Left cardiac atrium (tissue), 4 donors: ENCODE measurements around the gene DDX54. TPM values are rescaled to one million over a fixed set of nuclear protein-coding genes. Genes with fewer than 3 reads are reported as not detected.
A peak's percentile ranks its signal among the peaks of the same experiment; 100 is the strongest.

Source experiments
- ATAC-seq, 2 donors: fragments of 200-7000 bp; cut with Tn5 transposase; one replicate each; pipeline ENCODE4 v1.9.1; 2020; ENCODE audit warnings: mild to moderate bottlenecking in 2 of 2, moderate library complexity in 2 of 2
- DNase-seq: peaks from one replicate; pipeline ENCODE4 v3.0.0-alpha.2; 2020
- intact Hi-C, 2 donors: fragments of 100-400 bp; cut with DNase I; formaldehyde crosslinking; loops; one replicate each; pipeline versions ENCODE4 v1.14.1 to v1.15.1; 2022 to 2023
- total RNA-seq, 2 donors: library from RNA; stranded (reverse); fragmentation: NEBNext Ultra II Directional; extraction: Animal tissue kit (Norgen Biotek cat#: 25700); gene quantifications; one replicate each; pipeline ENCODE4 v1.2.1, GENCODE V29; 2021
- donor health status: DM: no; HTN: yes; CAD: no.
- donor health status: DM: no; HTN: yes; CAD: no; lungs with severe emphysema.
- donor health status: DM: yes; HTN: yes; CAD: no.
- donor health status: Dilated cardiomyopathy.

Gene DDX54
- total RNA-seq, 2 donors from 2014 or later, result 32.4 to 39.4 TPM

DNA sequence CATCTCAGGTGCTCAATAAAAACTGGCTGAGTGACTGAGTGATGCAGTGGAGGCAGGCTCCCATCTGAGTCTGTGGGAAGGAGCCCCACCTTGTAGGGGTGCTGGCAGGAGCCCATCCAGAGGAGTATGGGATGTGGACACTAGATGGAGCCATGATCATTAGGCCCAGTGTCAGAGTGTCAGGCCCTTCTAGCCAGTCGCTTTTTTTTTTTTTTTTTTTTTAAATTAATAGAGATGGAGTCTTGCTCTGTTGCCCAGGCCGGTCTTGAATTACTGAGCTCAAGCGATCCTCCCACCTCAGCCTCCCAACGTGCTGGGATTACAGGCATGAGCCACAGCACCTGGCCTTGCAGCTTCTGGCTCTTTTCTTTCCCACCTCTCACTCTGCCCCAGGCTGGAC lies 11.7 kb upstream of the DDX54 start:
- DNase-seq (peak; percentile 74), ATAC-seq (peak; percentile 82 to 90)
- intact Hi-C loops, result loop anchor here in 1 of 2 donors (5.0 to 10.0 kb wide), 2 partner anchors 98 to 230 kb away; no protein-coding TSS in a partner anchor

DNA sequence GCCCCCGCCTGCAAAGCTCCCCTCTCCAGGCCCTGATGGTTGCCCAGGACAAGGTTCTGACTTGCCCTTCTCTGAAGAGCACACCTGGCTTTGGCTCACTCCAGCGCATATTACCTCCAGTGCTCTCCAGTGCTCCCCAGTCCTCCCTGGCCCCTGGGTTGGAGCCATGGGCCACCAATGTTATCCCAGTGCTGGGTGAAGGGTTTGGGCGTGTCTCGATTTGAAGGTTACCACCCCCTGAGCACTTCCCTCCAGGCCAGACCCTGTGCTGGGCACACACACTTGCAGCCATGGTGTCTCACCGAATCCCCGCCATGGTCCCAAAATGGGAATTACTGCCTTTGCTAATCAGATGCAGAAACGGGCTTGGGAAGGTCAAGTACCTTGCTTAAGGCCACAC lies 11.3 kb upstream of the DDX54 start:
- intact Hi-C loops, result loop anchor here in 1 of 2 donors (5.0 to 10.0 kb wide), 2 partner anchors 98 to 231 kb away; no protein-coding TSS in a partner anchor
- no peak for DNase-seq

DNA sequence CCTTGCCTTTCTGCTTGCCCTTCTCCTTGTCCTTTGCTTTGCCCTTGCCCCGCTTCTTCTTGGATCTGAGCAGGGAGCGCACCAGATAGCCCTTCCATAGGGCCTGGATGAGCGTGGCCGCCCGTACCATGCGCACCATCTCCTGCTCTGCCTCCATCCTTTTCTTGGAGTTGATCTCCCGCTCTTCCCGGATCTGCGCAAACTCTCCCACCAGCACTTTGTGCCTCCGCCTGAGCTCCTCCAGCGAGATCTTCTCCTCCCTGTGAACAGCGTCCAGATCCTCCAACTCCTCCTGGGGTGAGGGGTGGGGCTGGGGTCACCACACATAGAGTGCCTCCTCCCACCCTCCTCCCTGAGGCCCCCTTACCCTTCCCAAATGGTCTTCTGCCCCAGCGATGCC lies 10.3 kb upstream of the DDX54 start:
- ATAC-seq, result no peak
- intact Hi-C loops, result loop anchor here in 1 of 2 donors (5.0 to 10.0 kb wide), 2 partner anchors 99 to 232 kb away; no protein-coding TSS in a partner anchor
- no peak for DNase-seq

More for the DNA sequence above, 11.3 kb upstream of the DDX54 start:
- ATAC-seq, result no peak

DNA sequence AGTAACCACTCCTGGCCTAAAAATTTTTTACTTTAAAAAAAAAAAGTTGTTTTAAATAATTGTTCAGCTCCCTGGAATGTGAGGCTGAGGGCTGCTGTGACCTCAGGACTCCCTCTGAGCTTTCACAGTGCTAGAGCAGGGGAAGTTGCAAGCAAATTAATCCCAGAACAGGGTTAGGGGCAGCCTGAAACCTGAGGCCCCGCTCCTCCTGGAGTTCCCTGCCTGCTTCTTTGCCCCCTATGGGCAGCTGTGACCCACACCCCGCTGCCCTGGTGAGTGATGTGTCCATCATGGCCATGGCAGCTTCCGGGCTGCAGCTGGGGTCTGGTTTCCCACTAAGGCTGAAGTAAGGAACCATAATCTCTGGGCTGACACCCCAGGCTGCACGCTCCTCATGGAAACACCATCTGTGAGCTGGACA lies 9.7 kb upstream of the DDX54 start:
- ATAC-seq (no peak), DNase-seq (no peak)
- intact Hi-C loops, result loop anchor here in 1 of 2 donors (5.0 to 10.0 kb wide), 2 partner anchors 100 to 232 kb away; no protein-coding TSS in a partner anchor

DNA sequence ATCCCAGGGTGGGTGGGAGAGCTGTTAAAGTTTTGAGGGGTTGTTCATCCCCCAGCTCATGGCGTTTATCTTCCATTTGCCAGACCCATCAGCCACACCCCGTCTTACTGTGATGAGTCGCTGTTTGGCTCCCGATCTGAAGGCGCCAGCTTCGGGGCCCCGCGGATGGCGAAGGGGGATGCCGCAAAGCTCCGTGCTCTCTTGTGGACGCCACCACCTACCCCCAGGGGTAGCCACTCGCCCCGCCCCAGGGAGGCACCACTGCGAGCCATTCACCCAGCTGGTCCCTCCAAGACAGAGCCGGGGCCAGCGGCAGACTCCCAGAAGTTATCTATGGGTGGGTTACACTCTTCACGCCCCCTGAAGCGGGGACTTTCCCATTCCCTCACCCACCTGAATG lies 5.9 kb upstream of the DDX54 start:
- intact Hi-C loops, result loop anchor here in 1 of 2 donors (10.0 kb wide), 1 partner anchor 104 kb away; no protein-coding TSS in a partner anchor
- DNase-seq, result no peak

DNA sequence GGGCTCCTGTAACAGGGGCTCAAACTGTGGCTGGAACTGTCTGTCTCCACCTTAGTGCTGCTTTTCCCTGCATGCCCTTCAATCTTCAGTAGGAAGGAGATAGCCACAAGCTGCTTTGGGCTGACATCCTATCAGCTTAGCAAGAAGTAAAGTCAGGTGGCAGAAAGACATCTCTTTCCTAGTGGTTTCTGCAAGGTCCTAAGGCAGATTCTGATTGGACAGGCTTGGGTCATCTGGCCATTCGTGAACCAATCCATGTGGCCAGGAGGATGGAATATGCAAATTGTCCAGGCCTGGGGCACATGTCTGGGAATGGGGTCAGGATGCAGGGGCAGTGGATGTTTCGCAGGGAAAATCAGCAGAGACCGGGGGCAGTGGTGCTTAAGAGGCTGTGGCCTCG lies 5.5 kb upstream of the DDX54 start:
- no peak for DNase-seq
- no peak for ATAC-seq
- intact Hi-C loops, result loop anchor here in 1 of 2 donors (10.0 kb wide), 1 partner anchor 104 kb away; no protein-coding TSS in a partner anchor

More for the DNA sequence above, 5.9 kb upstream of the DDX54 start:
- ATAC-seq, result no peak

DNA sequence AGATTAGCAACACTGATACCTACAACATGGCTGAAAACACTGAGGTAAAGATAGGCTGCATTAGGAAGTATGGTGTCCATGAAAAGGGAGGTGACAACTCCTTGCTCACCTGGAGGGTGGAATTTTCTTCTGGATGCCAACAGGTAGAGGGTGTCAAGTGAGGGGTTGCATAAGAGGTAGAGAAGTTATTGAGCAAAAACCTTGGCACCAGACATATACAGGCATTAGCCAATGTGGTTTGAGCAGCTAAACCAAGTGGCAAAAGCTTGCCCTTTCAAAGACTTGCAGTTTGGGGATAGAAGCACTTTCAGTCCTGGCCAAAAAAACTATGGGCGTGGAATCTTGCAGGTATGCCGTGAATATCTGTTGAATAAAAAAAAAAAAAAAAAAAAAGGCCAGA lies 4.1 kb upstream of the DDX54 start:
- intact Hi-C loops, result no loop called here
- no peak for ATAC-seq

DNA sequence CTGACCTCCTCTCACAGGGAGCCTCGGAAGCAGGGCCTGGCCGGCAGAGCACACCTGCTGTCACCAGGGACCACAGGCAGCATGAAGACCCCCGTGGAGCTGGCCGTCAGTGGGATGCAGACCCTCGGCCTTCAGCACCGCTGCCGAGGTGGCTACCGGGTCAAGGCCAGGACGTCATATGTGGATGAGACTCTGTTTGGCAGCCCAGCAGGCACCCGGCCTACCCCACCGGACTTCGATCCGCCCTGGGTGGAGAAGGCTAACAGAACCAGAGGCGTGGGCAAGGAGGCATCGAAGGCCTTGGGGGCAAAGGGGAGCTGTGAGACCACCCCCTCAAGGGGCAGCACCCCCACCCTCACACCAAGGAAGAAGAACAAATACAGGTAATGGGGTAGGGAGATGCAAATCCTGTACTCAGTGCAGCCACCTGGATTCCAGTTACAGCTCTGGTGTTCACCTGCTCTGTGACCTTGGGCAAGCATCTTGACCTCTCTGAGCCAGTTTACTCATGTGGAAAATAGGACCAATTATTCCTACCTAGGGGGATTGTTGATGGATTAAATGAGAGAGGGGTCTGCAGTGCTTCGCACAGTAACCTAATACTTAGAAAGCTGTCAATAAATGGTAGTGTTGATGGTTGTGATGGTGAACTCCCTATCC lies 1.5 kb upstream of the DDX54 start:
- no peak for ATAC-seq
- intact Hi-C loops, result no loop called here
- DNase-seq, result no peak

More for the DNA sequence above, 4.1 kb upstream of the DDX54 start:
- DNase-seq, result no peak

DNA sequence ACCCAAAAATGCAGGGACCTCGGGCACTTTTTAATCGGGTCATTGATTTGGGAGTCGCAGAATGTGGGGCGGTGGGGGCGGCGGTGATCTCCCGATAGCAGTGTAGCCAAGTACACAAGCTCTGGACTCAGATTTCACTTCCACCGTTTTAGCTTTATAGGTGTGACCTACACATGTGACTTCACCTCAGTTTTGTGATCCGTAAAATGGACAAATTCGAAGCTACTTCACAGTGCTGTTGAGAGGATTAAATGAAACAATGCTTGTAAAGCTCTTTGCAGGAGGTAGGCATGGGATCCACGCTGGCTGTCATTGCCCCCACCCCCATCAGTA lies 721 bp upstream of the DDX54 start:
- DNase-seq, result no peak
- intact Hi-C loops, result no loop called here

DNA sequence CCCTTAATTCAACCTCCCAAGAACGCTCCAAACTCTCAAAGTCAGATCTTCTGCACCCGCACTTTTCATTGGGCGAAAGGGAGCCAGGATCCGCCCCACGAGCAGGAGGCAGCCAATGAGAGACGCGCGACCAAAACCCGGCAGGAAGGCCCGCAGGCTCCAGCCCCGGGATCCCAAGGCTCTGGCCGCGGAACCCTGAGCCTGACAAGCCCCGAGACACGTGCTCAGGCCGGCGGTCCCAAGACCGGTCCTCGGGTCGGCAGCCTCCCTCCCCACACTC lies 438 bp downstream of the DDX54 start:
- DNase-seq (peak; percentile 92), ATAC-seq (peak; percentile 93 to 94)
- intact Hi-C loops, result no loop called here

More for the DNA sequence above, 721 bp upstream of the DDX54 start:
- ATAC-seq, result no peak

DNA sequence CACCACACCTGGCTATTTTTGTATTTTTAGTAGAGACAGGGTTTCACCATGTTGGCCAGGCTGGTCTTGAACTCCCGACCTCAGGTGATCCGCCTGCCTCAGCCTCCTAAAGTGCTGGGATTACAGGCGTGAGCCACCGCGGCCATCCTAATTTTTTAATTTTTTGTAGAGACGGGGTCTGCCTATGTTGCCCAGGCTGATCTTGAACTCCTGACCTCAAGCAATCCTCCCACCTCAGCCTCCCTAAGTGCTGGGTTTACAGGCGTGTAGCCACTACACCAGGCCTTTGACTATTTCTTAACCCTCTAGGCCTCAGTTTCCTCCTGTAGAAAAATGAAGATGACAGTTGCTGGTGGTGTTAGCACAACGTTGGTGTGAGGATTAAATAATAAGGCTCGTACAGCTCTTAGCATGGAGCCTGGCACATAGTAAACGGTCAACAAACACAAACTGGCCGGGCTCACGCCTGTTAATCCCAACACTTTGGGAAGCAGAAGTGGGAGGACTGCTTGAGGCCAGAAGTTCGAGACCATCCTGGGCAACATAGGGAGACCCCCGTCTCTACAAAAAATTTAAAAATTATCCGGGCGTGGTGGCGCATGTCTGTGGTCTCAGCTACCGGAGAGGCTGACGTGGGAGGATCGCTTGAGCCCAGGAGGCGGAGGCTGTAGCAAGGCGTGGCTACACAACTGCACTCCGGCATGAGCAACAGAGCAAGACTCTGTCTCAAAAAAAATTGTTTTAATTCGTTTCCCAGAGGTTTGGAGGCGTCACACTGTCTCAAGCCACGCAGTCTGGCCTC lies 979 bp downstream of the DDX54 start:
- ATAC-seq (peak; percentile 44 to 65), DNase-seq (peak; percentile 77)
- intact Hi-C loops, result no loop called here

DNA sequence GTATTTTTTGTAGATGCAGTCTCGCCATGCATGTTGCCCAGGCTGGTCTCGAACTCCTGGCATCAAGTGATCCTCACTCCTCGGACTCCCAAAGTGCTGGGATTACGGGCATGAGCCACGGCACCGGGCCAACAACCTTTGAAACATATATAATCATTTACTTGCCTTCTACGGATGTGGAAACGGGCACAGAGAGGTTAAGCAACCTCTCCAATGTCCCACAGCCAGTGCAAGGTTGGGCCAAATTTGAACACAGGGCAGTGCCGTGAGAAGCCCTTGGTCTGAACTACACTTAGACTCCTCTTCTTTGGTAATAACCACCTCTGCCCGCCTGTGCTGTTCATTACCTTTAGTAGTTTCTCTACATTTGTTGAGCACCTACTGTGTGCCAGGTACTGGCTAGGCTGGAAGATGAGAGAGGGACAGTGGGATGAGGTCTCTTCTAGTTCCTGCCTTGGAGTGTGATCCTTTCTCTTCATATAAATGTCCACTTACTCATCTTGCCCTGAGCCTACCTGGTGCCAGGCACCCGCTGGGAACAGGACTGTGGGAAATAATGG lies 2.2 kb downstream of the DDX54 start:
- DNase-seq (no peak), ATAC-seq (no peak)
- intact Hi-C loops, result no loop called here

DNA sequence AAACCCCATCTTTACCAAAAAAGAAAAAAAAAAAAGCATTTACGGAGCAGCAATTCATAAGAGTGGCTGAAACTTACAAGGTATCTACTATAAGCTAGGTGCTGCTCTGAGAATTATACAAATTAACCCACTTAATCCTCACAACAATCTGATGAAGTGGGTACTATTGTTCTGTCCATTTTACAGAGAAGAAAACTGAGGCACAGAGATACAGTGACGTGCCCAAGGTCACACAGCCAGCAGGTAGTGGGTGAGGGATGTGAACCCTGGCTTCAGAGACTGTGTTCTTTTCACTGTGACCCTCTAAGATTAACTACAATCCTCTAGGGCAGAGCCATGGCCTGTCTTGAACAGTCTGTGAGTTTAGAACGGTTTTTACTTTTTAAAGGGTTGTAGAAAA lies 3.3 kb downstream of the DDX54 start:
- ATAC-seq, result no peak
- no peak for DNase-seq
- intact Hi-C loops, result no loop called here

DNA sequence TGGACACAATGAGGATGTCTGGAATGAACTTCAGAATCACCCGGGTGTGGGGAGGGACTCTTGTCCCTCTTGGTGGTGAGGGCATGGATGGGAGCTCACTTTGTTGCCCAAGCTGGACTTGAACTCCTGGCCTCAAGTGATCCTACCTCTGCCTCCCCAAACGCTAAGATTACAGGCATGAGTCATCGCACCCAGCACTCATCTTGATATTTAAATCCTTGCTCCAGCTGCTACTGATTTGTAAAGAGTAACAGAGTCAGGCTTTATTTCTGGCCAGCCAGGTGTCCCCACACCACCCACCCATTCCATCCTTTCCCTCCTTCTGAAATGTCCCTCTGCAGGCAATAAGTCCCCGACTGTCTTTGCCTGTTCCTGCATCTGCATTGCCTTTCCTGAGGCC lies 4.9 kb downstream of the DDX54 start:
- intact Hi-C loops, result no loop called here
- DNase-seq, result no peak
- ATAC-seq, result no peak

DNA sequence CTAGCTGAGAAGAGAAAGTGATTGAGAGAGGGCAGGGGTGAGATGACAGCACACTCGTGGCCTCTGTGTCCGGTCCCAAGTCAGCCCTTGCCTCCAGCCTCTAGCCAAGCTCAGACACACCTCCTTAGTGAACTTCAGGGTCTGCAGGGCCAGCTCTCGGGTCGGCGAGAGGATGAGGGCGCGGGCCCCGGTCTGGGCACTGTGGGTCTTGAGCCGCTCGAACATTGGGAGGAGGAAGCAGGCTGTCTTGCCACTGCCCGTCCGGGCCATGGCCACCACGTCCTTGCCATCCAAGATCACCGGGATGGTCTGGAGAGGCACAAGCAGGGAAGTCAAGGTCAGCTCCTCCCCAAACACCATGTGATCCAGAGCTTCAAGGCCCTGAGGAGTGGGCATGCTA lies 6.3 kb downstream of the DDX54 start:
- no peak for ATAC-seq

DNA sequence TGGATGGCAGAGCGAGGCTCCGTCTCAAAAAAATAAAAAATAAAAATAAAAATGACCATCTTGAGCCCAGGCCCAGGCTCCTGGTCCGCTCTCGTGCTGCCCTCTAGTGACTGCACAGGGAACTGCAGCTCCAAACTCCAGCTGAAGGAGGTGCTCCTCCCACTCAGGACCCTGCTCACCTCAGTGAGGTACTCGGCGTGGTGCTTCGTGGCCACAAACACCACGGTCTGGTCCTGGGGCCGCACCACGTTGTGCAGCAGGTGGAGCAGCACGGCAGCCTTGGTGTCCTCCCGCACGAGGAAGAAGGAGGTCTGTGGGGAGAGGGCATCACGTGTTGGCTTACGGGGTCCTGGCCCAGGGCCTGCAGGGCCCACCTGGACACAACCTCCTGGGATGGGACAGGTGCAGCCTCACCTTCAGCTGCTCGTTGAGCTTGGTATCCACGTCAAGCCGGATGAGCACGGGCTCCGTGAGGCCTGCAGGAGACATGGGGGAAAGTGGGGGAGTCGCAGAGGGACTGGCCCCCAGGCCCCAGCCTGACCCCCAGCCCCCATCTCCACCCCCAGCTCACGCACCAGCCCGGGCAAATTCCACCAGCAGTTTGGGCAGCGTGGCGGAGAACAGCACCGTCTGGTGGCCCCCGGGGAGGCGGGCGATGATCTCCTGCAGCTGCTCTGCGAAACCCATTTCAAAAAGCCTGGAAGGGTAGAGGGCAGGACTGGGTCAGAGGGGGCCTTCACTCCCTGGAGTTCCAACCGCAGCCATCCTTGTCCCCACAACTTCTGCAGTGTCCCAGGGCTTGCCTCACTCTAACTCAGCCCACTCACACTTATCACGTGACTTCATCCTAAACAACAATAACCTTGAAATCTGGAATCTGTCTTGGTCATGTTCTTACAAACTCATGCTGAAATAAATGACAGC lies 10.6 kb downstream of the DDX54 start:
- peak; percentile 78 to 83 for ATAC-seq
- peak; percentile 70 for DNase-seq
- intact Hi-C loops, result loop anchor here (2.0 to 5.0 kb wide), 3 partner anchors 126 to 182 kb away; no protein-coding TSS in a partner anchor

More for the DNA sequence above, 6.3 kb downstream of the DDX54 start:
- no peak for DNase-seq
- intact Hi-C loops, result no loop called here

DNA sequence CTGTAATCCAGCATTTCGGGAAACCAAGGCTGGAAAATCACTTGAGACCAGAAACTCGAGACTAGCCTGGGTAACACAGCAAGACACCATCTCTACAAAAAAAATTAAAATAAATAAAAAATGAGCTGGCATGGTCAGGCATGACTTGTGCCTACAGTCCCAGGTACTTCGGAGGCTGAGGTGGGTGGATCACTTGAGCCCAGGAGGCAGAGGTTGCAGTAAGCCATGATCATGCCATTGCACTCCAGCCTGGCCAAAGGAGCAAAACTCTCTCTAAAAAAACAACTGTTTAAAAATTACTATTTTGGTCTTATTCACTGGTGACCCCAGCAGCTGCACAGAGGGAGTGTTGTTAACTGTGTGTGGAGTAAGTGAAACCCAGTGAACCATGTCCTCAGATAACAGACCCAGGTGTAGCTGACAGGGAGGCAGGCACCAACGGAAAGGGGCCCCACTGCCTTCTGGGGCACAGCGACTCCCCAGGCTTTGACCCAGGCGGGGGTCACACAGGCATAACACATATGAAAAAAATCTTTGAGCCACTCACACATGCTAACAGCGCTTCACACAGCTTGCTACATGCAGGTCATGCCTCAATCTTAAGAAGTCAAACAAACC lies 12.1 kb downstream of the DDX54 start:
- ATAC-seq (no peak), DNase-seq (no peak)
- intact Hi-C loops, result loop anchor here (5.0 kb wide), 2 partner anchors 126 to 181 kb away; no protein-coding TSS in a partner anchor

DNA sequence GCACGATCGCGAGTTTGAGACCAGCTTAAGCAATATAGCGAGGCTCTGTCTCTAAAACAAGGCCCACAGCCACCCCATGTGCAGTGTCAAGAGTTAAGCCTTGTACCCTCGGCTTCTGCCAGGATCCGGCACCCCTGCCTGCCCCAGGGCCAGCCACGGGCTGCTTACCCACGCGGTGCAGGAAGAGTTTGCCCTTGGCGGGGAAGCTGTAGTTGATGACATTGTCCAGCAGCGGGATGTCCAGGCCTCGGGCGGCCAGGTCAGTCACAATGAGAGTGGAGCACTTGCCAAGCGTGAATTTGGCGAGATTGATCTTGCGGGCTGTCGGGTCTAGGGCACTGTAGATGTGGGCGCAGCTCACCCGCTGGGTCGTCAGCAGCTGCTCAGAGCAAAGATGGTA lies 13.1 kb downstream of the DDX54 start:
- intact Hi-C loops, result loop anchor here (5.0 kb wide), 2 partner anchors 125 to 180 kb away; no protein-coding TSS in a partner anchor
- ATAC-seq (no peak), DNase-seq (no peak)
